ENCODE results near the gene OR1K1. TPM values are rescaled to one million over a fixed set of nuclear protein-coding genes. Genes with fewer than 3 reads are reported as not detected.
A peak's percentile ranks its signal among the peaks of the same experiment; 100 is the strongest.
"Not testable (repeated sequence)": the region's sequence is repeated elsewhere in the genome, so short reads cannot be mapped to it uniquely, and the experiment has no call there.

The OR1K1 gene
- total and polyA plus RNA-seq, 4 experiments from 2014 or later, result not detected

- Histone ChIP-seq H3K27me3 (ENCODE audit: insufficient read depth, low read length) (no peaks in the 10 kb centered on the region), H3K36me3 (ENCODE audit: insufficient read depth, low read length) (no peaks in the 10 kb centered on the region), H3K9me3 (ENCODE audit: control insufficient read depth in 1 of 2, low read length in 2 of 2) (no peaks in the 10 kb centered on the region), H3K4me1 (ENCODE audit: insufficient read depth, low read length) (peaks cover 15% of the 10 kb centered on the region), H3K27ac (ENCODE audit: low read depth, low read length) (no peak overlapping the region), H3K4me3 (ENCODE audit: low read length in 2 of 2) (peak overlapping the region in 1 of 2 donors; percentile 4)
- Mint-ChIP-seq H3K36me3 (no peaks in the 10 kb centered on the region), H3K4me1 (peaks cover 11 to 19% (median 18%) of the 10 kb centered on the region in 4 donors), H3K9me3 (peaks cover 0 to 9% (median 2%) of the 10 kb centered on the region in 8 donors), H3K4me3 (peak overlapping the region; percentile 67 to 79 (median 75)), H3K27me3 (no peaks in the 10 kb centered on the region), H3K27ac (peak overlapping the region in 6 of 7 donors; percentile 41 to 80 (median 70))
- intact Hi-C loops (cut with micrococcal nuclease), result no loop called here
- DNase-seq, result no peak
- POLR2A ChIA-PET (ENCODE audit: partially characterized antibody), result interaction anchor here (1.0 to 2.3 kb wide), 5 partner anchors 9 to 106 kb away, joined by 3 to 12 read pairs (median 4); partner anchors contain the start of genes RABGAP1 and RC3H2
- CTCF ChIA-PET (ENCODE audit: partially characterized antibody), result interaction anchor here (0.7 to 2.5 kb wide), 14 partner anchors 9 to 737 kb away, joined by 3 to 9 read pairs (median 4); no protein-coding TSS in a partner anchor
These were observed 35.4 kb downstream of the OR1K1 start for GRCh38 chr9:122835313-122835731.

GRCh38 chr9:122837266-122837850, 37.4 kb downstream of the OR1K1 start:
- Mint-ChIP-seq H3K9me3 (peaks cover 0 to 9% (median 2%) of the 10 kb centered on the region in 8 donors), H3K27ac (no peak overlapping the region), H3K36me3 (no peaks in the 10 kb centered on the region), H3K27me3 (no peaks in the 10 kb centered on the region), H3K4me3 (no peak overlapping the region), H3K4me1 (peaks cover 12 to 19% (median 18%) of the 10 kb centered on the region in 4 donors)
- Histone ChIP-seq H3K36me3 (ENCODE audit: insufficient read depth, low read length) (no peaks in the 10 kb centered on the region), H3K27me3 (ENCODE audit: insufficient read depth, low read length) (no peaks in the 10 kb centered on the region), H3K9me3 (ENCODE audit: control insufficient read depth in 1 of 2, low read length in 2 of 2) (no peaks in the 10 kb centered on the region), H3K4me3 (ENCODE audit: low read length in 2 of 2) (no peak overlapping the region), H3K27ac (ENCODE audit: low read depth, low read length) (no peak overlapping the region), H3K4me1 (ENCODE audit: insufficient read depth, low read length) (peaks cover 15% of the 10 kb centered on the region)
- ChIA-PET POLR2A (ENCODE audit: partially characterized antibody) (interaction anchor here (2.6 kb wide), 1 partner anchor 9 kb away, joined by 9 read pairs; the partner anchor contains the start of gene PDCL), CTCF (ENCODE audit: partially characterized antibody) (no interaction called here)
- intact Hi-C loops (cut with micrococcal nuclease), result no loop called here
- DNase-seq, result no peak

GRCh38 chr9:122838441-122838840, 38.5 kb downstream of the OR1K1 start:
- H3K27me3 ChIP-seq (ENCODE audit: insufficient read depth, low read length); H3K27me3 Mint-ChIP-seq; H3K27ac ChIP-seq (ENCODE audit: low read depth, low read length); H3K36me3 Mint-ChIP-seq; H3K4me3 ChIP-seq (ENCODE audit: low read length in 2 of 2); H3K9me3 ChIP-seq (ENCODE audit: control insufficient read depth in 1 of 2, low read length in 2 of 2); H3K4me3 Mint-ChIP-seq; H3K36me3 ChIP-seq (ENCODE audit: insufficient read depth, low read length); CTCF ChIA-PET (ENCODE audit: partially characterized antibody); DNase-seq; H3K9me3 Mint-ChIP-seq; intact Hi-C loops (cut with micrococcal nuclease); H3K27ac Mint-ChIP-seq: not testable (repeated sequence)
- peaks cover 12 to 19% (median 18%) of the 10 kb centered on the region in 4 donors for H3K4me1 Mint-ChIP-seq
- POLR2A ChIA-PET (ENCODE audit: partially characterized antibody), result interaction anchor here (2.6 kb wide), 1 partner anchor 10 kb away, joined by 9 read pairs; the partner anchor contains the start of gene PDCL
- peaks cover 15% of the 10 kb centered on the region for H3K4me1 ChIP-seq (ENCODE audit: insufficient read depth, low read length)

GRCh38 chr9:122841501-122841900, 41.6 kb downstream of the OR1K1 start:
- no peak overlapping the region for H3K27ac ChIP-seq (ENCODE audit: low read depth, low read length)
- intact Hi-C loops (cut with micrococcal nuclease), result no loop called here
- no peak for DNase-seq
- H3K27ac Mint-ChIP-seq, result no peak overlapping the region
- peaks cover 8% of the 10 kb centered on the region for H3K4me1 ChIP-seq (ENCODE audit: insufficient read depth, low read length)
- POLR2A ChIA-PET (ENCODE audit: partially characterized antibody), result no interaction called here
- H3K4me3 Mint-ChIP-seq, result no peak overlapping the region
- no peaks in the 10 kb centered on the region for H3K27me3 Mint-ChIP-seq
- peaks cover 0 to 9% (median 2%) of the 10 kb centered on the region in 8 donors for H3K9me3 Mint-ChIP-seq
- peaks cover 6 to 19% (median 17%) of the 10 kb centered on the region in 4 donors for H3K4me1 Mint-ChIP-seq
- H3K9me3 ChIP-seq (ENCODE audit: control insufficient read depth in 1 of 2, low read length in 2 of 2), result no peaks in the 10 kb centered on the region
- no peaks in the 10 kb centered on the region for H3K27me3 ChIP-seq (ENCODE audit: insufficient read depth, low read length)
- H3K36me3 ChIP-seq (ENCODE audit: insufficient read depth, low read length), result no peaks in the 10 kb centered on the region
- peaks cover 2 to 11% of the 10 kb centered on the region in 2 donors for H3K36me3 Mint-ChIP-seq
- no peak overlapping the region for H3K4me3 ChIP-seq (ENCODE audit: low read length in 2 of 2)
- CTCF ChIA-PET (ENCODE audit: partially characterized antibody), result no interaction called here

GRCh38 chr9:122844137-122844536, 44.2 kb downstream of the OR1K1 start:
- no peaks in the 10 kb centered on the region for H3K36me3 ChIP-seq (ENCODE audit: insufficient read depth, low read length)
- Mint-ChIP-seq H3K4me1 (peaks cover 10 to 26% (median 25%) of the 10 kb centered on the region in 4 donors), H3K27ac (peak overlapping the region in 1 of 7 donors; percentile 35), H3K9me3 (peaks cover 0 to 8% (median 2%) of the 10 kb centered on the region in 8 donors), H3K4me3 (no peak overlapping the region), H3K36me3 (peaks cover 9 to 25% of the 10 kb centered on the region in 2 donors), H3K27me3 (no peaks in the 10 kb centered on the region)
- ChIA-PET POLR2A (ENCODE audit: partially characterized antibody) (interaction anchor here (1.0 to 1.2 kb wide), 2 partner anchors 9 to 53 kb away, joined by 3 read pairs; no protein-coding TSS in a partner anchor), CTCF (ENCODE audit: partially characterized antibody) (interaction anchor here (2.0 kb wide), 1 partner anchor 9 kb away, joined by 8 read pairs; no protein-coding TSS in a partner anchor)
- H3K9me3 ChIP-seq (ENCODE audit: control insufficient read depth in 1 of 2, low read length in 2 of 2), result no peaks in the 10 kb centered on the region
- H3K4me3 ChIP-seq (ENCODE audit: low read length in 2 of 2), result no peak overlapping the region
- intact Hi-C loops (cut with micrococcal nuclease), result no loop called here
- H3K4me1 ChIP-seq (ENCODE audit: insufficient read depth, low read length), result peaks cover 21% of the 10 kb centered on the region
- H3K27ac ChIP-seq (ENCODE audit: low read depth, low read length), result no peak overlapping the region
- no peak for DNase-seq
- H3K27me3 ChIP-seq (ENCODE audit: insufficient read depth, low read length), result no peaks in the 10 kb centered on the region

GRCh38 chr9:122845116-122845515, 45.2 kb downstream of the OR1K1 start:
- Mint-ChIP-seq H3K4me1 (peaks cover 13 to 29% (median 25%) of the 10 kb centered on the region in 4 donors), H3K27ac (no peak overlapping the region), H3K36me3 (peaks cover 15 to 30% of the 10 kb centered on the region in 2 donors), H3K27me3 (no peaks in the 10 kb centered on the region), H3K9me3 (peaks cover 0 to 3% (median 0%) of the 10 kb centered on the region in 8 donors), H3K4me3 (no peak overlapping the region)
- Histone ChIP-seq H3K4me3 (ENCODE audit: low read length in 2 of 2) (no peak overlapping the region), H3K27ac (ENCODE audit: low read depth, low read length) (no peak overlapping the region), H3K9me3 (ENCODE audit: control insufficient read depth in 1 of 2, low read length in 2 of 2) (no peaks in the 10 kb centered on the region), H3K36me3 (ENCODE audit: insufficient read depth, low read length) (peaks cover 4% of the 10 kb centered on the region), H3K4me1 (ENCODE audit: insufficient read depth, low read length) (peaks cover 21% of the 10 kb centered on the region), H3K27me3 (ENCODE audit: insufficient read depth, low read length) (no peaks in the 10 kb centered on the region)
- intact Hi-C loops (cut with micrococcal nuclease), result no loop called here
- no peak for DNase-seq
- ChIA-PET CTCF (ENCODE audit: partially characterized antibody) (interaction anchor here (2.0 kb wide), 1 partner anchor 10 kb away, joined by 8 read pairs; no protein-coding TSS in a partner anchor), POLR2A (ENCODE audit: partially characterized antibody) (no interaction called here)

GRCh38 chr9:122846371-122846940, 46.5 kb downstream of the OR1K1 start:
- Mint-ChIP-seq H3K27me3 (no peaks in the 10 kb centered on the region), H3K4me1 (peaks cover 14 to 29% (median 25%) of the 10 kb centered on the region in 4 donors), H3K9me3 (no peaks in the 10 kb centered on the region), H3K36me3 (peaks cover 24 to 41% of the 10 kb centered on the region in 2 donors), H3K4me3 (peak overlapping the region in 5 of 8 donors; percentile 18 to 55 (median 27)), H3K27ac (peak overlapping the region; percentile 44 to 95 (median 79))
- Histone ChIP-seq H3K4me1 (ENCODE audit: insufficient read depth, low read length) (peaks cover 21% of the 10 kb centered on the region), H3K27me3 (ENCODE audit: insufficient read depth, low read length) (no peaks in the 10 kb centered on the region), H3K9me3 (ENCODE audit: control insufficient read depth in 1 of 2, low read length in 2 of 2) (no peaks in the 10 kb centered on the region), H3K27ac (ENCODE audit: low read depth, low read length) (peak overlapping the region; percentile 9), H3K4me3 (ENCODE audit: low read length in 2 of 2) (no peak overlapping the region), H3K36me3 (ENCODE audit: insufficient read depth, low read length) (peaks cover 13% of the 10 kb centered on the region)
- CTCF ChIA-PET (ENCODE audit: partially characterized antibody), result no interaction called here
- intact Hi-C loops (cut with micrococcal nuclease), result no loop called here
- peak; percentile 27 to 70 (median 56) for DNase-seq
- POLR2A ChIA-PET (ENCODE audit: partially characterized antibody), result no interaction called here

Measured in CD4-positive, alpha-beta memory T cell (primary cell).